KMS-11 (cell line): Measurements from ENCODE around the gene SEMA4G.

ENCODE experiments used
- H2AFZ ChIP-seq: fragments of 200-600 bp; sonication (generic); 2 replicates; pipeline ENCODE4 v1.6.1; 2016; ENCODE audit warnings: antibody characterized with exemption, mixed run types, low read depth
- H3K27ac ChIP-seq: fragments of 200-600 bp; sonication (generic); 2 replicates; pipeline ENCODE4 v1.6.1; 2016; ENCODE audit warnings: mild to moderate bottlenecking, mixed run types
- H3K27me3 ChIP-seq: fragments of 200-600 bp; sonication (generic); 2 replicates; pipeline ENCODE4 v1.6.1; 2017; ENCODE audit warnings: mild to moderate bottlenecking, low read depth, mixed run types, moderate library complexity; ENCODE audit not compliant: insufficient read depth
- H3K36me3 ChIP-seq: fragments of 200-600 bp; sonication (generic); 2 replicates; pipeline ENCODE4 v1.6.1; 2017; ENCODE audit warnings: mild to moderate bottlenecking, mixed run types; ENCODE audit not compliant: insufficient read depth
- H3K4me1 ChIP-seq: fragments of 200-600 bp; sonication (generic); 2 replicates; pipeline ENCODE4 v1.6.1; 2016; ENCODE audit warnings: mild to moderate bottlenecking, low read depth, mixed run types; ENCODE audit not compliant: poor library complexity, severe bottlenecking
- H3K4me2 ChIP-seq: fragments of 200-600 bp; sonication (generic); 2 replicates; pipeline ENCODE4 v1.7.0; 2016; ENCODE audit warnings: mild to moderate bottlenecking, mixed run types
- H3K4me3 ChIP-seq: fragments of 200-600 bp; sonication (generic); IDR thresholded peaks from 2 replicates; pipeline ENCODE4 v1.6.1; 2017; ENCODE audit warnings: low read depth, low read length, mixed read lengths; ENCODE audit not compliant: insufficient read depth
- H3K79me2 ChIP-seq: fragments of 200-600 bp; sonication (generic); 2 replicates; pipeline ENCODE4 v1.6.1; 2016; ENCODE audit warnings: low read depth, mixed run types; ENCODE audit not compliant: insufficient read depth
- H3K9ac ChIP-seq: fragments of 200-600 bp; sonication (generic); 2 replicates; pipeline ENCODE4 v1.6.1; 2016; ENCODE audit warnings: mild to moderate bottlenecking, mixed run types
- H4K20me1 ChIP-seq: fragments of 200-600 bp; sonication (generic); 2 replicates; pipeline ENCODE4 v1.6.1; 2016; ENCODE audit warnings: mild to moderate bottlenecking, mixed run types; ENCODE audit not compliant: insufficient read depth
- CTCF ChIP-seq: fragments of 200-600 bp; sonication (generic); conservative IDR thresholded peaks from 2 replicates; pipeline ENCODE4 v1.6.1; 2017; ENCODE audit warnings: low read depth, mild to moderate bottlenecking, antibody characterized with exemption, low read length, moderate library complexity, mixed read lengths

Gene SEMA4G

GRCh38 chr10:100989088-100989487 lies 19.8 kb downstream of the SEMA4G start:
- H3K4me3 ChIP-seq: no peak overlapping the region
- H3K36me3 ChIP-seq: peaks cover 5% of the 10 kb centered on the region; the same call in 1 of the 2 replicates
- no peak for TF ChIP-seq CTCF
- no peaks in the 10 kb centered on the region for H3K27me3 ChIP-seq
- H3K27ac ChIP-seq: no peak overlapping the region
- no peak overlapping the region for H3K9ac ChIP-seq
- no peaks in the 10 kb centered on the region for H4K20me1 ChIP-seq
- H2AFZ ChIP-seq: no peak overlapping the region
- H3K79me2 ChIP-seq: peaks cover 36% of the 10 kb centered on the region
- H3K4me1 ChIP-seq: peaks cover 26% of the 10 kb centered on the region
- H3K4me2 ChIP-seq: peak overlapping the region; percentile 93

- Histone ChIP-seq H4K20me1 (no peaks in the 10 kb centered on the region), H3K4me2 (no peak overlapping the region), H3K9ac (no peak overlapping the region), H3K27ac (no peak overlapping the region), H3K4me1 (peaks cover 23% of the 10 kb centered on the region), H2AFZ (no peak overlapping the region), H3K27me3 (no peaks in the 10 kb centered on the region), H3K79me2 (peaks cover 17% of the 10 kb centered on the region), H3K36me3 (peaks cover 5% of the 10 kb centered on the region; the same call in 1 of the 2 replicates), H3K4me3 (no peak overlapping the region)
- TF ChIP-seq CTCF: peak; percentile 58
Observed at GRCh38 chr10:100993986-100994708, 24.8 kb downstream of the SEMA4G start.

- Histone ChIP-seq H3K4me1 (peaks cover 17% of the 10 kb centered on the region), H3K36me3 (0 out of 2 replicates have a peak, but pooled peaks cover 5% of the 10 kb centered on the region), H2AFZ (no peak overlapping the region), H3K79me2 (peaks cover 6% of the 10 kb centered on the region; the same call in 1 of the 2 replicates), H3K9ac (no peak overlapping the region), H4K20me1 (no peaks in the 10 kb centered on the region), H3K4me3 (no peak overlapping the region), H3K27me3 (no peaks in the 10 kb centered on the region), H3K27ac (no peak overlapping the region), H3K4me2 (no peak overlapping the region)
- no peak for TF ChIP-seq CTCF
Observed at GRCh38 chr10:100995181-100995580, 25.9 kb downstream of the SEMA4G start.

GRCh38 chr10:100996678-100997359 lies 27.5 kb downstream of the SEMA4G start:
- Histone ChIP-seq H2AFZ (peak overlapping the region; percentile 92), H3K4me2 (peak overlapping the region; percentile 100), H3K9ac (peak overlapping the region; percentile 72), H3K4me3 (no peak overlapping the region), H3K36me3 (no peaks in the 10 kb centered on the region), H3K79me2 (no peaks in the 10 kb centered on the region), H3K27ac (peak overlapping the region; percentile 93), H3K4me1 (peaks cover 21% of the 10 kb centered on the region), H3K27me3 (no peaks in the 10 kb centered on the region), H4K20me1 (no peaks in the 10 kb centered on the region)
- TF ChIP-seq CTCF: no peak
